C4-2B (cell line): ENCODE results near the gene BTNL9.

ENCODE experiments used
- CTCF ChIP-seq: fragments of 450-650 bp; conservative IDR thresholded peaks from 2 replicates; pipeline ENCODE4 v1.5.1; 2017; ENCODE audit warnings: mild to moderate bottlenecking
- ZFX ChIP-seq: fragments of 450-650 bp; IDR thresholded peaks from 2 replicates; pipeline ENCODE4 v1.6.1; 2017

- TF ChIP-seq CTCF, result no peak
- no peak for TF ChIP-seq ZFX
Measured at GRCh38 chr5:181001947-181002346, 38.1 kb upstream of the BTNL9 start.
